DOHH2 (cell line): ENCODE measurements around the gene AADACL2.

Source experiments
- EZH2phosphoT487 ChIP-seq: fragments of 200-600 bp; sonication (generic); IDR thresholded peaks from 2 replicates; pipeline ENCODE4 v1.6.1; 2017; ENCODE audit warnings: borderline replicate concordance, mild to moderate bottlenecking, antibody characterized with exemption, low read length, moderate library complexity, mixed read lengths
- TF ChIP-seq, protein P1 (sequence below): fragments of 200-600 bp; sonication (generic); IDR thresholded peaks from one replicate; pipeline ENCODE4 v1.5.1; 2014; ENCODE audit warnings: antibody characterized with exemption, mild to moderate bottlenecking, low read depth, low read length; ENCODE audit not compliant: poor library complexity, severe bottlenecking

DNA sequence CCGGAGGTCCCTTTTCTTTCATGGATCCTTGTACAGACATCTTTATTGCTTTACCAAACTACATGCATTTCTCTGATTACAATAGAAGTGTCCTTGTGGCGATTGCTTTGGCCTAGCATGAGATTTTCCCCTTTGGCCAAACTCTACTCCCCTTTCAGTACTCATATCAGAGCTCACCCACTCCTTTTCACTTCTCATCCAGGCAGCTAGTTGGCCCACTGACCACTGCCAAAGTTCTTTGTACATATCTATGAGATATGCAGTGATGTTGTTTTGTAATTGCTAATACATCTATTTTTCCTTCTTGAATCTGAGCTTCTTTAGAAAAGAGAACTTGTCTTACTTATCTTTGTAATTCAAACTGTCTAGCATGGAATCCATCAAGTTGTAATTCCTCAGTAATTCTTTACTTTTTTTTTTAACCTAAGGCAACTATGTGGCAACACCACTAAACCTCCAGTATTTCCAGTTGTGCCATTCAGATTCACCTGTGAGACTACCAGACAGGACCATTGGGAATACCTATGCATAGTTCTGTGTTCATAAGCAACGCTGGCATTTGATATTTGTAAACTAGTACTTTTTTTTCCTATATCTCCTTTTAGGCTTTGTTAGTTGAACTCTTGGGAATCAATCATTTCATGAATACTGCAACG, 39.2 kb downstream of the AADACL2 start:
- TF ChIP-seq, protein P1, sequence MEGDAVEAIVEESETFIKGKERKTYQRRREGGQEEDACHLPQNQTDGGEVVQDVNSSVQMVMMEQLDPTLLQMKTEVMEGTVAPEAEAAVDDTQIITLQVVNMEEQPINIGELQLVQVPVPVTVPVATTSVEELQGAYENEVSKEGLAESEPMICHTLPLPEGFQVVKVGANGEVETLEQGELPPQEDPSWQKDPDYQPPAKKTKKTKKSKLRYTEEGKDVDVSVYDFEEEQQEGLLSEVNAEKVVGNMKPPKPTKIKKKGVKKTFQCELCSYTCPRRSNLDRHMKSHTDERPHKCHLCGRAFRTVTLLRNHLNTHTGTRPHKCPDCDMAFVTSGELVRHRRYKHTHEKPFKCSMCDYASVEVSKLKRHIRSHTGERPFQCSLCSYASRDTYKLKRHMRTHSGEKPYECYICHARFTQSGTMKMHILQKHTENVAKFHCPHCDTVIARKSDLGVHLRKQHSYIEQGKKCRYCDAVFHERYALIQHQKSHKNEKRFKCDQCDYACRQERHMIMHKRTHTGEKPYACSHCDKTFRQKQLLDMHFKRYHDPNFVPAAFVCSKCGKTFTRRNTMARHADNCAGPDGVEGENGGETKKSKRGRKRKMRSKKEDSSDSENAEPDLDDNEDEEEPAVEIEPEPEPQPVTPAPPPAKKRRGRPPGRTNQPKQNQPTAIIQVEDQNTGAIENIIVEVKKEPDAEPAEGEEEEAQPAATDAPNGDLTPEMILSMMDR = no peak
- TF ChIP-seq EZH2phosphoT487 = no peak
